HepG2 (cell line): Measurements from ENCODE around the gene CCM2L. TPM values are rescaled to one million over a fixed set of nuclear protein-coding genes. Genes with fewer than 3 reads are reported as not detected.

Experiments used
- ATAC-seq: fragments of 200-7000 bp; cut with Tn5 transposase; 3 replicates; pipeline ENCODE4 v1.9.1; 2020; ENCODE audit warnings: mild to moderate bottlenecking, moderate library complexity
- BruUV-seq: library from RNA; stranded (reverse); fragments of 400-500 nt; replicated peaks from 2 replicates; lab custom pipeline; 2021; lab: Mats Ljungman, UMichigan
- CTCF ChIA-PET: fragments of 300-600 bp; formaldehyde crosslinking; extraction: SDS; loops from one replicate; lab custom pipeline; 2021; ENCODE audit warnings: low total read pairs, inconsistent platforms, low intra/inter-chr PET ratio; lab: Yijun Ruan, JAX
- POLR2A ChIA-PET: fragments of 350-600 bp; sonication (Branson Sonifier 250); formaldehyde crosslinking; loops from one replicate; lab custom pipeline; 2020; ENCODE audit warnings: antibody characterized with exemption, inconsistent platforms; lab: Yijun Ruan, JAX
- DNase-seq: peaks from one replicate; pipeline ENCODE4 v3.0.0-alpha.2; 2015; ENCODE audit warnings: low spot score
- FAIRE-seq: peaks from 3 replicates; lab custom pipeline; 2011; peaks lifted over from hg19 to GRCh38; lab: Jason Lieb, UNC
- H2AFZ ChIP-seq: one replicate; pipeline ENCODE4 v1.6.1; 2011; ENCODE audit warnings: low read length, inconsistent platforms
- H3K27ac ChIP-seq: fragments of 300-600 bp; 3 replicates; pipeline ENCODE4 v1.8.0; 2011; ENCODE audit warnings: mixed run types, mild to moderate bottlenecking, mixed read lengths, low read length, inconsistent platforms; ENCODE audit not compliant: insufficient read depth; ENCODE audit errors: extremely low read length
- H3K27me3 ChIP-seq, 2 experiments: fragments of 200-600 bp in 1 of 2; 2 replicates in 1 of 2; 3 replicates in 1 of 2; pipeline versions ENCODE4 v1.6.0 to v1.8.0; 2011; ENCODE audit warnings: low read length in 2 of 2, mild to moderate bottlenecking in 2 of 2, moderate library complexity in 2 of 2, inconsistent platforms in 1 of 2; ENCODE audit not compliant: insufficient read depth in 2 of 2, control insufficient read depth in 1 of 2
- H3K36me3 ChIP-seq, 2 experiments: fragments of 200-600 bp in 1 of 2; replicated peaks in 1 of 2; 2 replicates in 1 of 2; 3 replicates in 1 of 2; pipeline versions ENCODE4 v1.5.1 to v1.8.0; 2011; ENCODE audit warnings: low read length in 2 of 2, inconsistent platforms in 1 of 2; ENCODE audit not compliant: insufficient read depth in 2 of 2, control insufficient read depth in 1 of 2
- H3K4me1 ChIP-seq: 2 replicates; pipeline ENCODE4 v1.5.1; 2012; ENCODE audit warnings: low read length, inconsistent platforms; ENCODE audit not compliant: insufficient read depth
- H3K4me2 ChIP-seq: 2 replicates; pipeline ENCODE4 v1.6.0; 2011; ENCODE audit warnings: low read depth, low read length, inconsistent platforms
- H3K4me3 ChIP-seq, 3 experiments: fragments of 200-600 bp in 1 of 3; sonication (generic), shearing (Covaris generic) in 1 of 3; replicated peaks in 1 of 3; 2 replicates each; pipeline ENCODE4 v1.5.1; 2011 to 2016; ENCODE audit warnings: low read length in 3 of 3, inconsistent platforms in 2 of 3, low read depth in 2 of 3, mild to moderate bottlenecking in 2 of 3, control low read depth in 1 of 3, mixed read lengths in 1 of 3; ENCODE audit not compliant: insufficient read depth in 1 of 3
- H3K79me2 ChIP-seq: one replicate; pipeline ENCODE4 v1.6.1; 2011; ENCODE audit warnings: low read length, inconsistent platforms; ENCODE audit not compliant: insufficient read depth
- H3K9ac ChIP-seq: 2 replicates; pipeline ENCODE4 v1.6.0; 2011; ENCODE audit warnings: mild to moderate bottlenecking, low read depth, low read length, inconsistent platforms; ENCODE audit not compliant: insufficient read depth
- H3K9me3 ChIP-seq: 2 replicates; pipeline ENCODE4 v1.5.1; 2012; ENCODE audit warnings: mild to moderate bottlenecking, low read length
- H4K20me1 ChIP-seq: 2 replicates; pipeline ENCODE4 v1.6.0; 2011; ENCODE audit warnings: inconsistent platforms, mild to moderate bottlenecking, low read length, moderate library complexity; ENCODE audit not compliant: insufficient read depth
- ATF7 ChIP-seq, 2 experiments: fragments of 450-650 bp in 1 of 2; sonication (generic) in 1 of 2; formaldehyde crosslinking in 1 of 2; IDR thresholded peaks; 2 replicates each; pipeline versions ENCODE4 v1.4.0 to v1.6.1; 2016 to 2020; ENCODE audit warnings: antibody characterized with exemption in 1 of 2, mild to moderate bottlenecking in 1 of 2, missing genetic modification reagents in 1 of 2
- BORCS8-MEF2B ChIP-seq: sonication (generic); formaldehyde crosslinking; IDR thresholded peaks from 2 replicates; pipeline ENCODE4 v1.8.0; 2022; ENCODE audit warnings: mild to moderate bottlenecking, missing genetic modification reagents
- CEBPZ ChIP-seq: IDR thresholded peaks from 2 replicates; pipeline ENCODE4 v1.6.1; 2012; ENCODE audit warnings: low read length, improper control_type of control experiment
- E2F5 ChIP-seq: sonication (generic); formaldehyde crosslinking; conservative IDR thresholded peaks from 2 replicates; pipeline ENCODE4 v1.4.0; 2020; ENCODE audit warnings: missing genetic modification reagents
- FOXC1 ChIP-seq: sonication (generic); formaldehyde crosslinking; IDR thresholded peaks from 2 replicates; pipeline ENCODE4 v1.8.0; 2022; ENCODE audit warnings: mild to moderate bottlenecking, missing genetic modification reagents, borderline replicate concordance
- KDM2A ChIP-seq: sonication (generic); formaldehyde crosslinking; IDR thresholded peaks from 2 replicates; pipeline ENCODE4 v1.4.0; 2020; ENCODE audit warnings: low read depth, missing genetic modification reagents, borderline replicate concordance
- MAFG ChIP-seq: sonication (generic); formaldehyde crosslinking; IDR thresholded peaks from 2 replicates; pipeline ENCODE4 v1.5.1; 2020; ENCODE audit warnings: mild to moderate bottlenecking, missing genetic modification reagents
- NR2F2 ChIP-seq: IDR thresholded peaks from 2 replicates; pipeline ENCODE4 v1.6.1; 2012; ENCODE audit warnings: low read depth, inconsistent platforms, borderline replicate concordance
- PLSCR1 ChIP-seq: sonication (generic); formaldehyde crosslinking; IDR thresholded peaks from 2 replicates; pipeline ENCODE4 v1.5.0; 2020; ENCODE audit warnings: missing genetic modification reagents, mild to moderate bottlenecking, borderline replicate concordance
- RFX3 ChIP-seq: IDR thresholded peaks from 2 replicates; pipeline ENCODE4 v1.6.1; 2016; ENCODE audit warnings: missing biosample characterization, missing genetic modification reagents
- TIGD3 ChIP-seq: sonication (generic); formaldehyde crosslinking; IDR thresholded peaks from 2 replicates; pipeline ENCODE4 v1.5.1; 2020; ENCODE audit warnings: mild to moderate bottlenecking, missing genetic modification reagents, borderline replicate concordance
- U2AF1 ChIP-seq: fragments of 200-400 bp; formaldehyde crosslinking; optimal IDR thresholded peaks from 2 replicates; pipeline ENCODE3; 2017; ENCODE audit warnings: mild to moderate bottlenecking, low read depth, low read length
- ZGPAT ChIP-seq: IDR thresholded peaks from 2 replicates; pipeline ENCODE4 v1.6.1; 2016; ENCODE audit warnings: mild to moderate bottlenecking
- ZIK1 ChIP-seq: sonication (generic); formaldehyde crosslinking; IDR thresholded peaks from 2 replicates; pipeline ENCODE4 v1.5.0; 2020; ENCODE audit warnings: mild to moderate bottlenecking, low read depth, missing genetic modification reagents, borderline replicate concordance
- ZNF326 ChIP-seq: sonication (generic); formaldehyde crosslinking; IDR thresholded peaks from 2 replicates; pipeline ENCODE4 v1.4.0; 2020; ENCODE audit warnings: missing genetic modification reagents, borderline replicate concordance
- ZNF563 ChIP-seq: sonication (generic); formaldehyde crosslinking; IDR thresholded peaks from 2 replicates; pipeline ENCODE4 v1.8.0; 2022; ENCODE audit warnings: mild to moderate bottlenecking, moderate library complexity, missing genetic modification reagents
- WGBS: methylation state at CpG from one replicate; pipeline ENCODE4 v1.1.6; 2017; ENCODE audit warnings: low lambda C conversion rate; 5-methylcytosine and 5-hydroxymethylcytosine counted together
- in situ Hi-C: cut with HindIII; loops from 2 replicates; pipeline ENCODE4 v1.10.0; 2017; ENCODE audit warnings: low pct_unique_long_range_greater_than_20kb; ENCODE audit not compliant: extremely low pct_ligation_motif_present
- intact Hi-C: fragments of 100-400 bp; cut with micrococcal nuclease; formaldehyde crosslinking; loops from one replicate; pipeline ENCODE4 v1.10.0; 2022; ENCODE audit not compliant: unreplicated experiment
- polyA plus RNA-seq, 8 experiments: library from polyadenylated mRNA; depleted of rRNA in 3 of 8; stranded (reverse) in 7 of 8; unstranded in 1 of 8; fragments of >200 nt; fragmentation: Illumina TruSeq in 4 of 8; extraction: Trizol in 4 of 8; gene quantifications; 2 replicates each; pipeline versions ENCODE4 v1.2.1 to v1.2.3, GENCODE V29; 2011 to 2016; ENCODE audit warnings: low read depth in 4 of 8, missing spikeins in 1 of 8, mixed read lengths in 1 of 8; ENCODE audit not compliant: insufficient read depth in 1 of 8
- total RNA-seq, 5 experiments: library from RNA; depleted of rRNA; stranded (reverse); fragments of >200 nt; fragmentation: Illumina TruSeq; extraction: Trizol; gene quantifications; 2 replicates each; pipeline ENCODE4 v1.2.3, GENCODE V29; 2016; ENCODE audit warnings: low read depth in 1 of 5

CCM2L gene
- total and polyA plus RNA-seq, 2 of the 13 experiments (the other 11 are each of a cell fraction or from before 2014, with no cell fraction given): 0.15 TPM; not detected in 1

GRCh38 chr20:31974951-31975487 lies 35.2 kb upstream of the CCM2L start:
- Histone ChIP-seq H3K27ac (no peak overlapping the region), H3K36me3 (no peaks in the 10 kb centered on the region), H3K27me3 (peaks cover 2 to 5% of the 10 kb centered on the region in 2 experiments; a peak in 3 of 5 replicates), H2AFZ (no peak overlapping the region), H3K9me3 (no peaks in the 10 kb centered on the region), H3K79me2 (no peaks in the 10 kb centered on the region), H3K9ac (no peak overlapping the region), H4K20me1 (no peaks in the 10 kb centered on the region), H3K4me3 (no peak overlapping the region), H3K4me1 (no peaks in the 10 kb centered on the region), H3K4me2 (no peak overlapping the region)
- in situ Hi-C loops (no loop called here), intact Hi-C loops (no loop called here)
- CTCF ChIA-PET: no interaction called here
- FAIRE-seq: no peak
- POLR2A ChIA-PET: interaction anchor here (1.5 kb wide), 1 partner anchor 24 kb away, joined by 3 read pairs; no protein-coding TSS in a partner anchor
- DNase-seq: no peak
- ATAC-seq: no peak
- no TSS peak for BruUV-seq
- 8% methylated on average over 10 of the region's 10 CpGs for WGBS
- TF ChIP-seq E2F5 (CRISPR knock-in tag) (no peak), ZGPAT (CRISPR knock-in tag) (no peak), RFX3 (CRISPR knock-in tag) (no peak), ATF7 (IDR thresholded peaks at IDR 0.05) (no peak), ATF7 (CRISPR knock-in tag; IDR thresholded peaks at IDR 0.05) (no peak), U2AF1 (no peak), ZNF326 (CRISPR knock-in tag) (no peak), CEBPZ (no peak), ZIK1 (CRISPR knock-in tag) (no peak), FOXC1 (CRISPR knock-in tag) (no peak), ZNF563 (CRISPR knock-in tag) (no peak), BORCS8-MEF2B (no peak), NR2F2 (no peak), TIGD3 (no peak), PLSCR1 (CRISPR knock-in tag) (no peak), KDM2A (CRISPR knock-in tag) (no peak), MAFG (CRISPR knock-in tag) (no peak)
